T-helper 2 cell treated with Interferon-gamma antibody and Interleukin-4, amounts not matched to agents 5 μg/mL and 100 μg/mL, for 36 hours (primary cell): ENCODE measurements around the gene PTH1R.

Experiments
- DNase-seq: peaks from one replicate; pipeline ENCODE4 v3.0.0; 2021; ENCODE audit warnings: low spot score
- H3K27ac Mint-ChIP-seq: one replicate; pipeline ENCODE4 v1.8.0; 2021; ENCODE audit warnings: mild to moderate bottlenecking, mixed read lengths
- H3K27me3 Mint-ChIP-seq: one replicate; pipeline ENCODE4 v1.8.0; 2021; ENCODE audit warnings: low read depth, mixed read lengths
- H3K36me3 Mint-ChIP-seq: one replicate; pipeline ENCODE4 v1.8.0; 2021; ENCODE audit warnings: low read depth, mixed read lengths
- H3K4me1 Mint-ChIP-seq: one replicate; pipeline ENCODE4 v1.8.0; 2021; ENCODE audit warnings: low read depth, mixed read lengths
- H3K4me3 Mint-ChIP-seq: one replicate; pipeline ENCODE4 v1.8.0; 2022; ENCODE audit warnings: mild to moderate bottlenecking, moderate library complexity, mixed read lengths
- H3K9me3 Mint-ChIP-seq: one replicate; pipeline ENCODE4 v1.8.0; 2021; ENCODE audit warnings: mixed read lengths

Gene PTH1R

GRCh38 chr3:46942481-46943236 is 65.1 kb downstream of the PTH1R start:
- Mint-ChIP-seq H3K27me3 (no peaks in the 10 kb centered on the region), H3K9me3 (no peaks in the 10 kb centered on the region), H3K36me3 (peaks cover 43% of the 10 kb centered on the region), H3K4me1 (peaks cover 58% of the 10 kb centered on the region), H3K27ac (peak overlapping the region; percentile 29), H3K4me3 (no peak overlapping the region)
- no peak for DNase-seq

- Mint-ChIP-seq H3K9me3 (no peaks in the 10 kb centered on the region), H3K36me3 (peaks cover 40% of the 10 kb centered on the region), H3K4me1 (peaks cover 66% of the 10 kb centered on the region), H3K27me3 (no peaks in the 10 kb centered on the region), H3K27ac (no peak overlapping the region), H3K4me3 (no peak overlapping the region)
- no peak for DNase-seq
Measured at GRCh38 chr3:46943237-46944187, 66.0 kb downstream of the PTH1R start.

- Mint-ChIP-seq H3K4me1 (peaks cover 68% of the 10 kb centered on the region), H3K36me3 (peaks cover 38% of the 10 kb centered on the region), H3K4me3 (no peak overlapping the region), H3K9me3 (no peaks in the 10 kb centered on the region), H3K27ac (peak overlapping the region; percentile 51), H3K27me3 (no peaks in the 10 kb centered on the region)
- no peak for DNase-seq
Measured at GRCh38 chr3:46944191-46944590, 66.7 kb downstream of the PTH1R start.

GRCh38 chr3:46946416-46946815 is 68.9 kb downstream of the PTH1R start:
- DNase-seq, result no peak
- Mint-ChIP-seq H3K4me1 (peaks cover 67% of the 10 kb centered on the region), H3K27ac (peak overlapping the region; percentile 92), H3K4me3 (peak overlapping the region; percentile 62), H3K36me3 (peaks cover 30% of the 10 kb centered on the region), H3K27me3 (no peaks in the 10 kb centered on the region), H3K9me3 (no peaks in the 10 kb centered on the region)

- H3K4me1 Mint-ChIP-seq, result peaks cover 71% of the 10 kb centered on the region
- no peaks in the 10 kb centered on the region for H3K9me3 Mint-ChIP-seq
- H3K27me3 Mint-ChIP-seq, result no peaks in the 10 kb centered on the region
- peak overlapping the region; percentile 74 for H3K4me3 Mint-ChIP-seq
- peak; percentile 79 for DNase-seq
- H3K36me3 Mint-ChIP-seq, result peaks cover 33% of the 10 kb centered on the region
- H3K27ac Mint-ChIP-seq, result peak overlapping the region; percentile 92
Measured at GRCh38 chr3:46946856-46947545, 69.5 kb downstream of the PTH1R start.

- H3K27ac Mint-ChIP-seq, result peak overlapping the region; percentile 92
- H3K36me3 Mint-ChIP-seq, result peaks cover 35% of the 10 kb centered on the region
- H3K27me3 Mint-ChIP-seq, result no peaks in the 10 kb centered on the region
- no peak for DNase-seq
- no peaks in the 10 kb centered on the region for H3K9me3 Mint-ChIP-seq
- H3K4me3 Mint-ChIP-seq, result peak overlapping the region; percentile 74
- peaks cover 75% of the 10 kb centered on the region for H3K4me1 Mint-ChIP-seq
Measured at GRCh38 chr3:46947546-46947901, 70.0 kb downstream of the PTH1R start.

GRCh38 chr3:46947981-46948791 is 70.7 kb downstream of the PTH1R start:
- peak; percentile 69 for DNase-seq
- Mint-ChIP-seq H3K4me1 (peaks cover 77% of the 10 kb centered on the region), H3K9me3 (no peaks in the 10 kb centered on the region), H3K27ac (peak overlapping the region; percentile 92), H3K4me3 (peak overlapping the region; percentile 74), H3K27me3 (no peaks in the 10 kb centered on the region), H3K36me3 (peaks cover 35% of the 10 kb centered on the region)

GRCh38 chr3:46948830-46949671 is 71.5 kb downstream of the PTH1R start:
- peak overlapping the region; percentile 74 for H3K4me3 Mint-ChIP-seq
- DNase-seq, result no peak
- no peaks in the 10 kb centered on the region for H3K9me3 Mint-ChIP-seq
- peaks cover 39% of the 10 kb centered on the region for H3K36me3 Mint-ChIP-seq
- peaks cover 80% of the 10 kb centered on the region for H3K4me1 Mint-ChIP-seq
- peak overlapping the region; percentile 92 for H3K27ac Mint-ChIP-seq
- H3K27me3 Mint-ChIP-seq, result no peaks in the 10 kb centered on the region

- H3K27ac Mint-ChIP-seq, result peak overlapping the region; percentile 76
- peak overlapping the region; percentile 63 for H3K4me3 Mint-ChIP-seq
- H3K4me1 Mint-ChIP-seq, result peaks cover 82% of the 10 kb centered on the region
- DNase-seq, result no peak
- no peaks in the 10 kb centered on the region for H3K27me3 Mint-ChIP-seq
- peaks cover 39% of the 10 kb centered on the region for H3K36me3 Mint-ChIP-seq
- no peaks in the 10 kb centered on the region for H3K9me3 Mint-ChIP-seq
Measured at GRCh38 chr3:46950177-46950576, 72.7 kb downstream of the PTH1R start.

GRCh38 chr3:46950650-46951241 is 73.2 kb downstream of the PTH1R start:
- peaks cover 34% of the 10 kb centered on the region for H3K36me3 Mint-ChIP-seq
- DNase-seq, result no peak

GRCh38 chr3:46952813-46953212 is 75.3 kb downstream of the PTH1R start:
- Mint-ChIP-seq H3K27me3 (no peaks in the 10 kb centered on the region), H3K27ac (peak overlapping the region; percentile 87)

More at GRCh38 chr3:46950650-46951241, 73.2 kb downstream of the PTH1R start:
- peaks cover 83% of the 10 kb centered on the region for H3K4me1 Mint-ChIP-seq
- peak overlapping the region; percentile 18 for H3K4me3 Mint-ChIP-seq
- peak overlapping the region; percentile 58 for H3K27ac Mint-ChIP-seq
- no peaks in the 10 kb centered on the region for H3K9me3 Mint-ChIP-seq
- no peaks in the 10 kb centered on the region for H3K27me3 Mint-ChIP-seq

More at GRCh38 chr3:46952813-46953212, 75.3 kb downstream of the PTH1R start:
- no peak for DNase-seq
- Mint-ChIP-seq H3K36me3 (peaks cover 18% of the 10 kb centered on the region), H3K4me1 (peaks cover 78% of the 10 kb centered on the region), H3K9me3 (no peaks in the 10 kb centered on the region), H3K4me3 (peak overlapping the region; percentile 86)
